Activated CD8-positive, alpha-beta T cell treated with anti-CD3 and anti-CD28 coated beads for 36 hours (primary cell): ENCODE data around the gene PGC. TPM values are rescaled to one million over a fixed set of nuclear protein-coding genes. Genes with fewer than 3 reads are reported as not detected.

Experiments used
- ATAC-seq: fragments of 200-7000 bp; cut with Tn5 transposase; one replicate; pipeline ENCODE4 v1.10.0; 2021; ENCODE audit warnings: mild to moderate bottlenecking, moderate library complexity
- CTCF ChIA-PET: fragments of 350-600 bp; sonication (Branson Sonifier 250); formaldehyde crosslinking; loops from one replicate; lab custom pipeline; 2021; ENCODE audit warnings: antibody characterized with exemption; lab: Charles Lee
- POLR2A ChIA-PET: fragments of 350-600 bp; sonication (Branson Sonifier 250); formaldehyde crosslinking; loops from one replicate; lab custom pipeline; 2021; ENCODE audit warnings: antibody characterized with exemption; lab: Charles Lee
- DNase-seq: peaks from one replicate; pipeline ENCODE4 v3.0.0-alpha.2; 2020
- H3K27ac Mint-ChIP-seq: one replicate; pipeline ENCODE4 v1.8.0; 2021; ENCODE audit warnings: mild to moderate bottlenecking, mixed read lengths
- H3K27me3 Mint-ChIP-seq: one replicate; pipeline ENCODE4 v1.8.0; 2021; ENCODE audit warnings: mixed read lengths
- H3K36me3 Mint-ChIP-seq: one replicate; pipeline ENCODE4 v1.8.0; 2021; ENCODE audit warnings: low read depth, mixed read lengths
- H3K4me1 Mint-ChIP-seq: one replicate; pipeline ENCODE4 v1.8.0; 2021; ENCODE audit warnings: low read depth, mixed read lengths
- H3K4me3 Mint-ChIP-seq: one replicate; pipeline ENCODE4 v1.8.0; 2021; ENCODE audit warnings: mild to moderate bottlenecking, moderate library complexity, mixed read lengths
- H3K9me3 Mint-ChIP-seq: one replicate; pipeline ENCODE4 v1.8.0; 2021; ENCODE audit warnings: mixed read lengths
- CTCF ChIP-seq: fragments of 200-600 bp; IDR thresholded peaks from one replicate; pipeline ENCODE4 v1.8.0; 2022; ENCODE audit warnings: antibody characterized with exemption, mild to moderate bottlenecking
- intact Hi-C: fragments of 100-400 bp; cut with micrococcal nuclease; formaldehyde crosslinking; loops from one replicate; pipeline ENCODE4 v1.10.0; 2022
- total RNA-seq, 2 experiments: library from RNA; stranded (reverse); gene quantifications; one replicate each; pipeline ENCODE4 v1.2.3, GENCODE V29; 2021

The PGC gene
- total RNA-seq, 2 experiments from 2014 or later: not detected

- ATAC-seq: no peak
- ChIA-PET POLR2A (no interaction called here), CTCF (interaction anchor here (2.0 kb wide), 1 partner anchor 17 kb away, joined by 10 read pairs; no protein-coding TSS in a partner anchor)
- intact Hi-C loops: no loop called here
- H3K4me1 Mint-ChIP-seq: peaks cover 4% of the 10 kb centered on the region
- H3K27ac Mint-ChIP-seq: no peak overlapping the region
- no peak for DNase-seq
- H3K9me3 Mint-ChIP-seq: no peaks in the 10 kb centered on the region
- TF ChIP-seq CTCF: no peak
- H3K27me3 Mint-ChIP-seq: no peaks in the 10 kb centered on the region
- no peaks in the 10 kb centered on the region for H3K36me3 Mint-ChIP-seq
- H3K4me3 Mint-ChIP-seq: no peak overlapping the region
Observed at GRCh38 chr6:41700463-41701347, 46.5 kb downstream of the PGC start.

- CTCF ChIA-PET: interaction anchor here (2.0 kb wide), 1 partner anchor 15 kb away, joined by 10 read pairs; no protein-coding TSS in a partner anchor
- H3K9me3 Mint-ChIP-seq: no peaks in the 10 kb centered on the region
- no peak for TF ChIP-seq CTCF
- H3K36me3 Mint-ChIP-seq: no peaks in the 10 kb centered on the region
- DNase-seq: no peak
- no peaks in the 10 kb centered on the region for H3K4me1 Mint-ChIP-seq
- ATAC-seq: no peak
- intact Hi-C loops: no loop called here
- H3K27ac Mint-ChIP-seq: no peak overlapping the region
- no peak overlapping the region for H3K4me3 Mint-ChIP-seq
- no peaks in the 10 kb centered on the region for H3K27me3 Mint-ChIP-seq
- POLR2A ChIA-PET: no interaction called here
Observed at GRCh38 chr6:41699063-41699462, 48.1 kb downstream of the PGC start.

DNA sequence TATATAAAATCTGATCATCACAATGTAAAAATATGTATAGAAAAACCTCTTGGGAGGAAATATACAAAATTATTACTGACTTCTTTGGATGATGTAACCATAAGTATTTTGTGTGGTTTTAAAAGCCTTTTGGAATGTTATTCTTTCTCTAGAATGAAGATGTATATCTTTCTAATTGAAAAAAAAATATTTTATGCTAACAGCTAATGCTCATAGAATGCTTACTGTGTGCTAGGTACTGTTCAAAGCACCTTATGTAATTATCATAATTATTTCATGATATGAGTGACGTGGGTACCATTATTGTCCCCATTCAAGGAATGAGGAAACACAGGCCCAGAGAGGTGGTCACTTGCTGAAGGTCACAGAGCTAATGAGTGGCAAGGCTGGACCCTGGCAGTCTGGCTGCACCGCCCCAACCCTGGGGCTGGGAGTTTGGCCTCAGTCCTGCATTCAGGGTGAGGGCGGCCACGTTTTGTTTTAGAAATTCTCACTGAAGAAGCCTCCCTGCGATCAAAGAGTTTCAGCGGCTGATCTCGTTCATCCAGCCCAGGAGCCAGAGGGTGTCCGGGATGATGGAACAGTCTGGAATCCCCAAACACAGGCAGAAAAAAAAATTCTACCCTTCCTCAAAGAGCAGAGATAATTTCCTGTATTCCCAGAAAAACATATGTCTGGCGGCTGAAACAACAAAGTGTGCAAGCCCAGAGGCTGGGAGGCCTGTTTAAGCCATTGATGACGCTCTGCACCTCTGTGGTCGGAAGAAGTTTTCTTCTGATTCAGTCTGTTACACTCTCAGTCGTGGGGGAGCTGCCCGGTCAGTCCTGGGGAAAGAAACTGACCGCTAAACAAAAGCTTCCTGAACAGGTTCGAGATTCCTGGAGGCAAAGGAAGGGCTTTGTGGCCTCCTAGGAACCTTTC, 49.1 kb downstream of the PGC start:
- Mint-ChIP-seq H3K27ac (no peak overlapping the region), H3K9me3 (no peaks in the 10 kb centered on the region), H3K4me1 (no peaks in the 10 kb centered on the region), H3K36me3 (no peaks in the 10 kb centered on the region), H3K4me3 (no peak overlapping the region), H3K27me3 (no peaks in the 10 kb centered on the region)
- POLR2A ChIA-PET: no interaction called here
- DNase-seq (no peak), ATAC-seq (no peak)
- no peak for TF ChIP-seq CTCF
- intact Hi-C loops: no loop called here
- CTCF ChIA-PET: no interaction called here

DNA sequence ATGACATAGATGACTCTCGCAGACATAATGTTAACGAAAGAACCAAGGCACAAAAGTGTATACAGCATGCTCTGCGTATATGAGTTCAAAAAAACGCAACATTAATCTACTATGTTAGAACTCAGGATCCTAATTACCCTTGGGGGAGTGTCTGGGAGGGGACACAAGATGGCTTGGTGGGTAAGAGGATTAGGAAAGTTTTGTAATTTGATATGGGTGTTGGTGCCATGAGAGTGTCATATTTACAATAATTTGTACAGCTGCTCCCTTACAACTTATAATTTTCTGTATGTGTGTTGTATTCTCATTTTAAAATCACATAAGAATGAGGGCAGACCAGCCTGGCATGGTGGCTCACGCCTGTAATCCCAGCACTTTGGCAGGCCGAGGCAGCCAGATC, 50.4 kb downstream of the PGC start:
- no peak overlapping the region for H3K27ac Mint-ChIP-seq
- no peak for TF ChIP-seq CTCF
- no peaks in the 10 kb centered on the region for H3K36me3 Mint-ChIP-seq
- DNase-seq: no peak
- H3K4me3 Mint-ChIP-seq: no peak overlapping the region
- CTCF ChIA-PET: no interaction called here
- POLR2A ChIA-PET: no interaction called here
- H3K4me1 Mint-ChIP-seq: no peaks in the 10 kb centered on the region
- intact Hi-C loops: no loop called here
- no peaks in the 10 kb centered on the region for H3K9me3 Mint-ChIP-seq
- ATAC-seq: no peak
- no peaks in the 10 kb centered on the region for H3K27me3 Mint-ChIP-seq
